Measurements from ENCODE around the gene SAG.

DNA sequence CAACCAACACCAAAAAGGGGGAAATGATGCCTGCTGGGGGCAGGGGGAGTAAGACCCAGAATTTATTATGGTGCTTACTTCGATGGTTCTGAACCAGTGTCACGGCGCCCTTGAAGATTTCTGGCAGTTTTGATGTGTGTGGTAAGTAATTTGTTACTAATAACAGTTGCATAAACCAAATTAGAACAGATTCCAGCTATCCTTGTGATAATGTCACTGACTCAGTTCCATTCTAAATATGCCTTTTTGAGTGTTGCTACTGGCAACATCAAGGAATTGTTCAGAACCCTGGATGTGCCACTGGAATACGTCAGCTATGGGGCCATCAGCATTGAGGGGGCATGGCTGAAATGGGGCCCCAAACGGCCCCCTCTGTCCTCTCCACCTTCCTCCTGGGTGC, 11.6 kb downstream of the SAG start:
- TF ChIP-seq ZFX (IDR thresholded peaks at IDR 0.05; ENCODE audit: borderline replicate concordance), result no peak
- TF ChIP-seq, protein P1, sequence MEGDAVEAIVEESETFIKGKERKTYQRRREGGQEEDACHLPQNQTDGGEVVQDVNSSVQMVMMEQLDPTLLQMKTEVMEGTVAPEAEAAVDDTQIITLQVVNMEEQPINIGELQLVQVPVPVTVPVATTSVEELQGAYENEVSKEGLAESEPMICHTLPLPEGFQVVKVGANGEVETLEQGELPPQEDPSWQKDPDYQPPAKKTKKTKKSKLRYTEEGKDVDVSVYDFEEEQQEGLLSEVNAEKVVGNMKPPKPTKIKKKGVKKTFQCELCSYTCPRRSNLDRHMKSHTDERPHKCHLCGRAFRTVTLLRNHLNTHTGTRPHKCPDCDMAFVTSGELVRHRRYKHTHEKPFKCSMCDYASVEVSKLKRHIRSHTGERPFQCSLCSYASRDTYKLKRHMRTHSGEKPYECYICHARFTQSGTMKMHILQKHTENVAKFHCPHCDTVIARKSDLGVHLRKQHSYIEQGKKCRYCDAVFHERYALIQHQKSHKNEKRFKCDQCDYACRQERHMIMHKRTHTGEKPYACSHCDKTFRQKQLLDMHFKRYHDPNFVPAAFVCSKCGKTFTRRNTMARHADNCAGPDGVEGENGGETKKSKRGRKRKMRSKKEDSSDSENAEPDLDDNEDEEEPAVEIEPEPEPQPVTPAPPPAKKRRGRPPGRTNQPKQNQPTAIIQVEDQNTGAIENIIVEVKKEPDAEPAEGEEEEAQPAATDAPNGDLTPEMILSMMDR (IDR thresholded peaks at IDR 0.05), result no peak

Measured in 22Rv1 (cell line).